ENCODE measurements around the gene NGFR. TPM values are rescaled to one million over a fixed set of nuclear protein-coding genes. Genes with fewer than 3 reads are reported as not detected.

NGFR gene
- polyA plus RNA-seq, 2 donors: 2.0 to 5.6 TPM

DNA sequence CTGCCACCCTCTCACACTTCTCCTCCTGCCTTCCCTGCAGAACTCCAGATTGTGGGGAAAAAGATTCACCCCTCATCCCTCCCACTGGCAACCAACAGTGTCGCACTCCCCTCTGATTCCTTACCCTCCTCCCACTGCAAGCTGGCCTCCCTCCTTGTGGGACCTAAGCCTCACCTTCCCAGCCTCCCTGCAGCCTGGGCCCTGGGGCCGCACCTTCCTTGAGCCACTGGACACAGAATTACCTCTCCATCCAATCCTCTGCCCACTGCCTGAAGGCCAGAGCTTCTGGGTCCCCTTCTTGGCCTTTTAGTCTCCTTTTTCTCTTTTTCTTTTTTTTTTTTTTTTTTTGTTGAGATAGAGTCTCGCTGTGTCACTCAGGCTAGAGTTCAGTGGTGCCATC, 33.9 kb downstream of the NGFR start:
- Histone ChIP-seq H3K27me3 (ENCODE audit: control insufficient read depth in 1 of 2, insufficient read depth in 2 of 2, low read length in 2 of 2) (no peaks in the 10 kb centered on the region), H3K36me3 (ENCODE audit: control insufficient read depth in 2 of 2, insufficient read depth in 2 of 2, low read length in 1 of 2) (no peaks in the 10 kb centered on the region), H3K4me1 (ENCODE audit: control insufficient read depth in 2 of 2, insufficient read depth in 2 of 2, low read length in 1 of 2) (peaks cover under 1 to 6% of the 10 kb centered on the region in 2 donors), H3K9me3 (ENCODE audit: control insufficient read depth in 2 of 2, insufficient read depth in 1 of 2, low read depth in 1 of 2, low read length in 1 of 2) (no peaks in the 10 kb centered on the region), H3K27ac (ENCODE audit: low read depth in 2 of 2, low read length in 1 of 2) (no peak overlapping the region), H3K4me3 (ENCODE audit: low read depth in 1 of 2, low read length in 2 of 2) (no peak overlapping the region)
- 93 to 96% methylated on average over 3 of the region's 3 CpGs for WGBS, 2 donors

DNA sequence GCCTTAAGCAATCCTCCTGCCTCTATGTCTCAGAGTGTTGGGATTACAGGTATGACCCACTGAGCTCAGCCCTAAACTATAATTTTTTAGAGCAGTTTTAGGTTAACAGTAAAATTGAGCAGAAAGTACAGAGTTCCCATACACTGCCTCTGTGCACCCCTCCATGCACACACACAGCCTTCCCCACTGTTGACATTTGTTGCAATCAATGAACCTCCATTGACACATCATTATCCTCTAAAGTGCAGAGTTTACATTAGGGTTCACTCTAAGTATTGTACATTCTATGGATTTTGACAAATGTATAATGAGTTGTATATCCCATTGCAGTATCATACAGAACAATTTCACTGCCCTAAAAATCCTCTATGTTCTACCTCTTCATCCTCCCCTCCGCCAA, 35.0 kb downstream of the NGFR start:
- H3K27me3 ChIP-seq (ENCODE audit: control insufficient read depth in 1 of 2, insufficient read depth in 2 of 2, low read length in 2 of 2): no peaks in the 10 kb centered on the region
- H3K4me3 ChIP-seq (ENCODE audit: low read depth in 1 of 2, low read length in 2 of 2): no peak overlapping the region
- 94 to 98% methylated on average over 1 of the region's 1 CpG for WGBS, 2 donors
- H3K36me3 ChIP-seq (ENCODE audit: control insufficient read depth in 2 of 2, insufficient read depth in 2 of 2, low read length in 1 of 2): no peaks in the 10 kb centered on the region
- no peaks in the 10 kb centered on the region for H3K4me1 ChIP-seq (ENCODE audit: control insufficient read depth in 2 of 2, insufficient read depth in 2 of 2, low read length in 1 of 2)
- no peaks in the 10 kb centered on the region for H3K9me3 ChIP-seq (ENCODE audit: control insufficient read depth in 2 of 2, insufficient read depth in 1 of 2, low read depth in 1 of 2, low read length in 1 of 2)
- H3K27ac ChIP-seq (ENCODE audit: low read depth in 2 of 2, low read length in 1 of 2): no peak overlapping the region

- H3K4me1 ChIP-seq (ENCODE audit: control insufficient read depth in 2 of 2, insufficient read depth in 2 of 2, low read length in 1 of 2): no peaks in the 10 kb centered on the region
- no peak overlapping the region for H3K27ac ChIP-seq (ENCODE audit: low read depth in 2 of 2, low read length in 1 of 2)
- 60 to 89% methylated on average over 3 of the region's 3 CpGs for WGBS, 2 donors
- no peaks in the 10 kb centered on the region for H3K9me3 ChIP-seq (ENCODE audit: control insufficient read depth in 2 of 2, insufficient read depth in 1 of 2, low read depth in 1 of 2, low read length in 1 of 2)
- H3K4me3 ChIP-seq (ENCODE audit: low read depth in 1 of 2, low read length in 2 of 2): no peak overlapping the region
- H3K27me3 ChIP-seq (ENCODE audit: control insufficient read depth in 1 of 2, insufficient read depth in 2 of 2, low read length in 2 of 2): no peaks in the 10 kb centered on the region
- no peaks in the 10 kb centered on the region for H3K36me3 ChIP-seq (ENCODE audit: control insufficient read depth in 2 of 2, insufficient read depth in 2 of 2, low read length in 1 of 2)
Measured at GRCh38 chr17:49543860-49544259, 48.8 kb downstream of the NGFR start.

DNA sequence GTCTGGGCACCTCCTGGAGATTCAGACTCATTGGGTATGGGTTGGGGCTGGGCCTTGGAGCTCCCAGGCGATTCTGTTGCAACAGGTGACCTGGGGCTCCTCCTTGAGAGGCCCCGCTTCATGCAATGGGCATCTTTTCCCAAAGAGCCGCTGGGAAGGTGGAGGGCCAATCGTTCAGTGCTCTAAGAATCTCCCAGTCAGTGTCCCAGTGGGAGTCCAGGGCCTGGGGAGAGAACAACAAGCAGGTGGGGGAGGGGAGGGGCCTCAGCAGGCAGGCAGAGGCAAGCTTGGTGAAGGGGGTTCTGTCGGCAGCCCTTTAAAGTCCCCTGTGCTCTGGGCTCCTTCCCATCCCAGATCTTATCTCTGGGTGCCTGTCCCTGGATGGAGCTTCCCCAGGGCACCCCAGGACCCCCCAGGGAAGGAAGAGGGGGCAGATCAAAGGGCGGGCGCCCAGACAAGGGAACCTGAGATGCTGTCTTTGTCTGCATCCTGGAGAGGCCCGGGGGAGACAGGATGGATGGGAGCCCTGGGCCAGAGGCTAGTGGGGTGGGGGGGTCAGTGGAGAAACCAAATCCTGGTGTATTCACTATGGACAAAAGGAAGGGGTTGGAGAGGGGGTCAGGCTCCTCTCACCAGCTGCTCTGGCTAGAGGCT, 50.0 kb downstream of the NGFR start:
- H3K27me3 ChIP-seq (ENCODE audit: control insufficient read depth in 1 of 2, insufficient read depth in 2 of 2, low read length in 2 of 2): no peaks in the 10 kb centered on the region
- no peaks in the 10 kb centered on the region for H3K9me3 ChIP-seq (ENCODE audit: control insufficient read depth in 2 of 2, insufficient read depth in 1 of 2, low read depth in 1 of 2, low read length in 1 of 2)
- 75 to 85% methylated on average over 8 of the region's 8 CpGs for WGBS, 2 donors
- no peaks in the 10 kb centered on the region for H3K4me1 ChIP-seq (ENCODE audit: control insufficient read depth in 2 of 2, insufficient read depth in 2 of 2, low read length in 1 of 2)
- H3K27ac ChIP-seq (ENCODE audit: low read depth in 2 of 2, low read length in 1 of 2): no peak overlapping the region
- no peak overlapping the region for H3K4me3 ChIP-seq (ENCODE audit: low read depth in 1 of 2, low read length in 2 of 2)
- H3K36me3 ChIP-seq (ENCODE audit: control insufficient read depth in 2 of 2, insufficient read depth in 2 of 2, low read length in 1 of 2): no peaks in the 10 kb centered on the region

GRCh38 chr17:49545806-49546545, 50.9 kb downstream of the NGFR start:
- no peak overlapping the region for H3K4me3 ChIP-seq (ENCODE audit: low read depth in 1 of 2, low read length in 2 of 2)
- H3K27me3 ChIP-seq (ENCODE audit: control insufficient read depth in 1 of 2, insufficient read depth in 2 of 2, low read length in 2 of 2): no peaks in the 10 kb centered on the region
- WGBS, 2 donors: 81 to 85% methylated on average over 15 of the region's 15 CpGs
- no peaks in the 10 kb centered on the region for H3K36me3 ChIP-seq (ENCODE audit: control insufficient read depth in 2 of 2, insufficient read depth in 2 of 2, low read length in 1 of 2)
- no peaks in the 10 kb centered on the region for H3K9me3 ChIP-seq (ENCODE audit: control insufficient read depth in 2 of 2, insufficient read depth in 1 of 2, low read depth in 1 of 2, low read length in 1 of 2)
- H3K4me1 ChIP-seq (ENCODE audit: control insufficient read depth in 2 of 2, insufficient read depth in 2 of 2, low read length in 1 of 2): no peaks in the 10 kb centered on the region
- no peak overlapping the region for H3K27ac ChIP-seq (ENCODE audit: low read depth in 2 of 2, low read length in 1 of 2)

- H3K4me1 ChIP-seq (ENCODE audit: control insufficient read depth in 2 of 2, insufficient read depth in 2 of 2, low read length in 1 of 2): no peaks in the 10 kb centered on the region
- no peaks in the 10 kb centered on the region for H3K36me3 ChIP-seq (ENCODE audit: control insufficient read depth in 2 of 2, insufficient read depth in 2 of 2, low read length in 1 of 2)
- H3K4me3 ChIP-seq (ENCODE audit: low read depth in 1 of 2, low read length in 2 of 2): no peak overlapping the region
- no peak overlapping the region for H3K27ac ChIP-seq (ENCODE audit: low read depth in 2 of 2, low read length in 1 of 2)
- H3K27me3 ChIP-seq (ENCODE audit: control insufficient read depth in 1 of 2, insufficient read depth in 2 of 2, low read length in 2 of 2): no peaks in the 10 kb centered on the region
- no peaks in the 10 kb centered on the region for H3K9me3 ChIP-seq (ENCODE audit: control insufficient read depth in 2 of 2, insufficient read depth in 1 of 2, low read depth in 1 of 2, low read length in 1 of 2)
- 85% methylated on average over 18 of the region's 18 CpGs for WGBS, 2 donors
Measured at GRCh38 chr17:49546546-49547535, 51.7 kb downstream of the NGFR start.

DNA sequence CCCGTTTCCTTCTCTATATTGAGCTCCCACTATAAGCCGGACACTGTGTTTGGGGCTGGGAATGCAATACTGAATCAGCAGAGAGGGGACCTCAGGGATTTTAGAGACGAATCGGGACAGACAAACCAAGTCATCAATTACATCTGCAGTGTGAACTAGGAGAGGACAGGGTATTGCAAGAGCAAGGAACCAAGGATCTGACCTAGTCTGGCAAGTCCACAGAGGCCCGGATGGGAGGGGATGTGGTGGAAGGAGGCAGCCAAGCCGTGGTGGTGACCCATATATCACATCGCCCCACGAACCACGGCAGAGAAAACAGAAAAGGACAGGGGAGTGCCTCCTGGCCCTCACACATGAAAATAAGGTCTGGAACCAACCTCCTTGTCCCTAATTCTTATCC, 52.5 kb downstream of the NGFR start:
- H3K4me1 ChIP-seq (ENCODE audit: control insufficient read depth in 2 of 2, insufficient read depth in 2 of 2, low read length in 1 of 2): no peaks in the 10 kb centered on the region
- 71 to 73% methylated on average over 9 of the region's 9 CpGs for WGBS, 2 donors
- no peaks in the 10 kb centered on the region for H3K36me3 ChIP-seq (ENCODE audit: control insufficient read depth in 2 of 2, insufficient read depth in 2 of 2, low read length in 1 of 2)
- H3K27me3 ChIP-seq (ENCODE audit: control insufficient read depth in 1 of 2, insufficient read depth in 2 of 2, low read length in 2 of 2): no peaks in the 10 kb centered on the region
- no peak overlapping the region for H3K27ac ChIP-seq (ENCODE audit: low read depth in 2 of 2, low read length in 1 of 2)
- H3K9me3 ChIP-seq (ENCODE audit: control insufficient read depth in 2 of 2, insufficient read depth in 1 of 2, low read depth in 1 of 2, low read length in 1 of 2): no peaks in the 10 kb centered on the region
- no peak overlapping the region for H3K4me3 ChIP-seq (ENCODE audit: low read depth in 1 of 2, low read length in 2 of 2)

- 50 to 69% methylated on average over 12 of the region's 12 CpGs for WGBS, 2 donors
- H3K4me3 ChIP-seq (ENCODE audit: low read depth in 1 of 2, low read length in 2 of 2): no peak overlapping the region
- no peak overlapping the region for H3K27ac ChIP-seq (ENCODE audit: low read depth in 2 of 2, low read length in 1 of 2)
- H3K36me3 ChIP-seq (ENCODE audit: control insufficient read depth in 2 of 2, insufficient read depth in 2 of 2, low read length in 1 of 2): no peaks in the 10 kb centered on the region
- no peaks in the 10 kb centered on the region for H3K9me3 ChIP-seq (ENCODE audit: control insufficient read depth in 2 of 2, insufficient read depth in 1 of 2, low read depth in 1 of 2, low read length in 1 of 2)
- H3K4me1 ChIP-seq (ENCODE audit: control insufficient read depth in 2 of 2, insufficient read depth in 2 of 2, low read length in 1 of 2): no peaks in the 10 kb centered on the region
- H3K27me3 ChIP-seq (ENCODE audit: control insufficient read depth in 1 of 2, insufficient read depth in 2 of 2, low read length in 2 of 2): no peaks in the 10 kb centered on the region
Measured at GRCh38 chr17:49548051-49548505, 53.0 kb downstream of the NGFR start.

GRCh38 chr17:49548506-49549310, 53.6 kb downstream of the NGFR start:
- Histone ChIP-seq H3K9me3 (ENCODE audit: control insufficient read depth in 2 of 2, insufficient read depth in 1 of 2, low read depth in 1 of 2, low read length in 1 of 2) (no peaks in the 10 kb centered on the region), H3K4me3 (ENCODE audit: low read depth in 1 of 2, low read length in 2 of 2) (no peak overlapping the region), H3K36me3 (ENCODE audit: control insufficient read depth in 2 of 2, insufficient read depth in 2 of 2, low read length in 1 of 2) (no peaks in the 10 kb centered on the region), H3K4me1 (ENCODE audit: control insufficient read depth in 2 of 2, insufficient read depth in 2 of 2, low read length in 1 of 2) (no peaks in the 10 kb centered on the region), H3K27ac (ENCODE audit: low read depth in 2 of 2, low read length in 1 of 2) (no peak overlapping the region), H3K27me3 (ENCODE audit: control insufficient read depth in 1 of 2, insufficient read depth in 2 of 2, low read length in 2 of 2) (no peaks in the 10 kb centered on the region)
- 66 to 75% methylated on average over 8 of the region's 8 CpGs for WGBS, 2 donors
